HUDEP-2 (cell line): Measurements from ENCODE around the gene LAMA1.
"Not testable (repeated sequence)": the region's sequence is repeated elsewhere in the genome, so short reads cannot be mapped to it uniquely, and the experiment has no call there.

Experiments
- DNase-seq, 76 experiments: peaks; one replicate each; lab custom pipeline; 2025; ENCODE audit not compliant: unreplicated experiment in 76 of 76; lab: John Stamatoyannopoulos, UW

The LAMA1 gene

GRCh38 chr18:7117390-7118355 lies at the start of gene LAMA1:
TSS of gene LAMA1 (minus strand) at chr18:7117797. CDS start at chr18:7117720, 77 bp downstream.
- DNase-seq, result no peak

GRCh38 chr18:7165846-7166393 lies 48.3 kb upstream of the LAMA1 start:
- DNase-seq, result no peak

DNA sequence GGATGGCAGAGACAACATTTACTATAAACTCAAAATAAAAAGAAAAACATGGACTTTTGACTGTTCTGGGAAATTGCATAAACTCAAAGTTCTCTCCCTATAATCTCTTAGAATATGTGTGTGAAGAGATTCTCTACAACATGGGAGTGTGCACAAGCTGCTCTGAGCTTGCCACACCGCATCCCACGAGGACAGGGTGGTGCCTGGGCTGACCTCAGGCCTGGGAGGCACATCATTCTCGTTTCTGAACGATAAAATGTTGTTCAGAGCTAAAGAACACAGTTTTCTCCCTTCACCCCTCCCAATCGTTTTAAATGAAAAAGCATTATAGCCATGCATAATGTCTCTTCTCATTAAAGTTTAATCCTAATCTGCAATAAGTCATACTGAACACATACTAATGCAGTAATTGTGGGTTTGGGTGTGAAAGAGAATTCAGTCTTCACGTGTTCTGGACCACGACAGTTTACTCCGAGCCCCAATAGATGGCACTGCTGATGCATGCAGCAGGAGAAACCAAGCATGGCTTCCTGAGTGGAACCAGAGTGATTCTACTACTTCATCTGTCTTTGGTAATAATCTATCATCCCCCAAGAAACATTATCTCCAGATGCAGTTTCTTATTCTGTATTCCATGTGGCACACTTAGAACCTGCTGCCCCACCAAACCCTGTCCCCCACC lies 46.9 kb upstream of the LAMA1 start:
- peak in 1 of 76 experiments; percentile 0 for DNase-seq

DNA sequence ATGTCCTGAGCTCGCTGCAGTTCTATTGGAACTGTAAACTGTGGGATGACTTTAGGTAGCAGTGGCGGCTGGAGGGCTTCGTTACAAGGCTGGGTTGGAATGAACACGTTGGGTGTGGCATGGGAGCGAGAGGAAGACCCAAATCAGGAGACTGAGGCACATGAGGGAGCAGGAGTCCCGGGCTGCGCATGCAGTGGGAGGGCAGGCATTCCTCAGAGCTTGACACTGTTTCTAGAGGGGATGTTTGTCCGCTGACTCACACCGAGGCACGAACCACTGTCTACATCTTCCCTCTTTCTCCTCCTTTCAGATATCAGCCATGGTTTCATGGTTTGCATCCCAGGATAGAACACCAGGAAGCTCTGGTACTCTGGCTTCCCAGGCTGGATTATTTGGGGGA lies 40.6 kb upstream of the LAMA1 start:
- DNase-seq, result no peak

DNA sequence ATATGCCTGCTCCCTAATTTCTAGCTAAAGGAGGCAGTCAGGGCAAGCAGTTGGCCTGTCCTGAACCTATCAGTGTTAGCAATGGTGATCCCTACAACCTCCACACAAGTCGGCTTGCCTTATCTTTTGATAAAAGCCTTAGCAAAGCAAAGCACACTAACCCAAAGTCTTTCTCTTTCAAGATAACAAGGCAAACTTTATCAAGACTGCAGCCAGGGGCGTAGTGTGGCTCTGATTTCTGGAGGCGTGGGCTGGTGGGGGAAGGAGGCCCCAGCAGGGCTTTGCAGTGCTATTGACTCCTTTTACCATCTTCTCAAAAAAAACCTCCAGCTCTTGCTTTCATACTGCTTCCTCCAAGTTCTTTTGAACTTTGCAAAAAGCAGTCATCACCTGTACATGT lies 40.2 kb upstream of the LAMA1 start:
- peak in 7 of 76 experiments; percentile 1 to 25 (median 6) for DNase-seq

GRCh38 chr18:7155887-7156286 lies 38.3 kb upstream of the LAMA1 start:
- DNase-seq, result no peak

DNA sequence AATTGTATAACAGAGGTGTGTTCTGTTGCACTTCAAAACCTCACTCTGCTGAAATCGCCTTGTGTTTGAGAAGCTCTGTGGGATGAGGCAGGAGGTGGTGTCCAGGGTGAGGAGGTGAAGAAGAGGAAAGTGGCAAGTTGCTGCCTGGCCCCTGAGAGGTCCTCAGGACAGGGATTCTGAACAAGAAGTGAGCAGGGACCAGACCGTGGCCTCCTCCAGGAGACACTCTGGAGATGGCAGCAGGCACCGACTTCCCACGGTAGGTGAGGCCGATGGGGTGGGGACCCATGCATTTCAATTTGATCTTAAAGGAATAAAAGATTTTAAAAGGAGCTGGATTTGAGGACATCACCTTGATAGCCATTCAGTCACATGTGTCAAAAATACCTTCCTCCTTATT lies 37.5 kb upstream of the LAMA1 start:
- DNase-seq, result no peak

DNA sequence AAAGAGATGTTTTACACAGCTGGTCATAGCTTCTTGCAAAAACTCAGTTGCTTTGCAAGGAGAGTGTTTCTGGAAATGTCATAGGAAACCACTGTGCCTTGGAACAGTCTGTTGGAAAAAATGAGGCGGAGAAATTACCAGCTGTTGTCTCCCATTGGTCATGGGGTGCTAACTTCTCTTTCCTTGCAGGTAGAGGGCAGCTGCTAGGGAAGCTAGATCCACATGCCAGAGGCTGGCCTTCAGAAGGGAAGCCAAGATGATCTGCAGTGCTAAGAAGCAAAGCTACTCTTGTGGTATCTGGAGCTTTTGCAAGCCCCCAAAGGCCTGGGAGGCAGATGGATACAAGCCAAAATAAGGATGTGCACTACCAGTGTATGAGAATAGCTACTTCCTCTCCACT lies 34.8 kb upstream of the LAMA1 start:
- no peak for DNase-seq

DNA sequence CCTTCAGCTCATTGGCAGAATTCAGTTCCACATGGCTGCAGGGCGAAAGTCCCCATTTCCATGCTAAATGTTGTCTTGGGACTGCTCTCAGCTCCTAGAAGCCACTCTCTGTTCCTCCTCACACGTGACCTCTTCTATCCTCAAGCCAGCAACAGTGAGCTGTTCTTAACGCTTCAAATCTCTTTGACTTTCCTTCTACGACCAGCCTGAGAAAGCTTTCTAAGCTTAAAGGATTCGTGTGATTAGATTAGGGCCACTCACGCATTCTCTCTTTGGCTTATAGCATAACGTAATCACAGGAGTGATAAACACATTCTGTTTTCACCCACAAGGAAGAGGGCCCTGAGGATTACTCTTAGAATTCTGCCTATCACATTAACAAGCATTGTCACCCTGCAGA lies 29.8 kb upstream of the LAMA1 start:
- DNase-seq, result no peak

GRCh38 chr18:7146067-7146466 lies 28.5 kb upstream of the LAMA1 start:
- DNase-seq, result no peak

DNA sequence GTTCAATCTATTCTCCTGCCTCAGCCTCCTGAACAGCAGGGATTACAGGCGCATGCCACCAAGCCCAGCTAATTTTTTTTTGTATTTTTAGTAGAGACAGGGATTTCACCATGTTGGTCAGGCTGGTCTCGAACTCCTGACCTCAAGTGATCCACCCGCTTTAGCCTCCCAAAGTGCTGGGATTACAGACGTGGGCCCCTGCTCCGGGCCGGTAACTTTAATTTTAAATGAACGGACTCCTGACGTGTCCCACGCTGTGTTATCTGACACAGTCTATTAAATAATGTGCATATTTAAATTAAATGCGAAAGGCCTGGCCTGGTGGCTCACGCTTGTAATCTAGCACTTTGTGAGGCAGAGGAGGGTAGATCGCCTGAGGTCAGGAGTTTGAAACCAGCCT lies 27.3 kb upstream of the LAMA1 start:
- not testable (repeated sequence) for DNase-seq

- no peak for DNase-seq
Observed at GRCh38 chr18:7141287-7141686, 23.7 kb upstream of the LAMA1 start.

DNA sequence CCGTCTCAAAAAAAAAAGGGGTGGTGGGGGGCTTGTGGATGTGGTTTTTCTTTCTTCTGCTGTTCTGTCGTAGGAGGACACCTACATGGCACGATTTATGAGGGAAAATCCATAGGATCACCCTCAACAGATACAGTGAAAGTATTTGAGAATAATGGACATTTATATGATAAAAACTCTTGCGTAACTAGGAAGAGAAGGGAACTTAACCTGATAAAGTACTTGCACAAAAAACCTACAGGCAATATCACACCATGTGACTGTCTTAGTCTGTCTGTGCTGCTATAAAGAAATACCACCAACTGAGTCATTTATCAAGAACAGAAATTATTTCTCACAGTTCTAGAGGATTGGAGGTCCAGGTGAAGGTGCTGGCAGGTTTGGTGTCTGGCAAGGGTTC lies 21.8 kb upstream of the LAMA1 start:
- DNase-seq, result no peak

GRCh38 chr18:7133181-7133580 lies 15.6 kb upstream of the LAMA1 start:
- DNase-seq, result no peak

DNA sequence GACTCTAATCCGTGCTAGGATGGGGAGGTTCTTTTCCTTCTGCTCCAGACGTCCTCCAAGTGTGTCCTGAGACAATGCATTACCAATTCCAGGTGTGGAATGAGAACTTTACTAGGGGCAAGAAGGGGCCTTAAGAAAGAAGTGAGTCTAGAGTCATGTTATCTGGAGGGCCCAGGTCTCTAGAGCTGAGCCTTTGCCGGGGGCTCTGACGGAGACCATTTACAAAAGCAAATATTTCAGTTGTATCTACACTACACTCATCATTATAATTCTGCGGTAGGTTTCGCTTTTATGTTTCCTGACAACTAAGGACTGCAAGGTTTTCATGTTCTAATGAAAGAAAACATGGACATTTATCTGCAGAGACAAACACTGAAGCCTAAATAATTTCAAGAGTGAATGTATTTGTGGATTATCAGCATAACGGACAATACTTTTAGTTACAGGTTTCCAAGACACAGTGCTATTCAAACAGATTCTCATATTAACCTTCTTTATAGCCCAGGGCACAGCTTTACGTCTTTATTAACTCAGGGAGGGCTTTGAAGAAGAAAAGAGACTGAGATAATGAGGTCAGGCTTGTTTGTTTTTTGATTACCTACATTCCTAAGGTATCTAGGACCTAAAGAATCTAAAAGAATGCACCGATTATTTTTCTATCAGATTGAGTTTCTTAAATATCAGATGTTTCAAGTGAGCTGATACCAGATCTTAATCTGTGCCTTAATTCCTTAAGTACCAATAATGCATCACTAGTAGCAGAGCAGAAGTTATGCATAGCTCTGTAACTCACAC lies 15.0 kb upstream of the LAMA1 start:
- no peak for DNase-seq

DNA sequence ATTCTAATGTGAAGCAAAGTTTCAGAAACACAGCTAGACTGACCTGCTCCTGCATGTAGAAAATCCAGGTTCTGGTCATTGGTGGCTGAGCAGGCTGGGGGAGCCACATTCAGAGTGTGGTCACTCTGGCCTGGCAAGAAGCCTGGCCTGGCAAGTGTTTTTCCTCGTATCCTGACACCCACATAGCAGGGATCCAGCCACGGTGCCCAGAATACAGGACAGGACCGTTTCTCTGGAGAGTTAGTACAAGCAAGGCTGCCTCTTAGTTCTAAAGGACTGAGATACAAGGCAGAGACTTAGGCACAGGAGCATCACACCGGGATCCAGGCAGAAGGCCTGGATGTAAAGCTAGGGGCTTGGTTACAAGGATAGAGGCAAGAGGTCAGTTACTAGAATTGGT lies 4.8 kb upstream of the LAMA1 start:
- no peak for DNase-seq

GRCh38 chr18:7116792-7117389 lies 706 bp downstream of the LAMA1 start:
- DNase-seq, result no peak

- no peak for DNase-seq
Observed at GRCh38 chr18:7116001-7116730, 1.4 kb downstream of the LAMA1 start.

GRCh38 chr18:7112936-7113335 lies 4.7 kb downstream of the LAMA1 start:
- DNase-seq, result no peak

- no peak for DNase-seq
Observed at GRCh38 chr18:7111134-7111533, 6.5 kb downstream of the LAMA1 start.
